Upper lobe of left lung (tissue), 4 donors: ENCODE data around the gene FAM236A.
"Not testable (repeated sequence)": the region's sequence is repeated elsewhere in the genome, so short reads cannot be mapped to it uniquely, and the experiment has no call there.

Experiments used
- POLR2AphosphoS5 ChIP-seq, 2 donors: sonication (generic); formaldehyde crosslinking; IDR thresholded peaks; one replicate each; pipeline ENCODE4 v1.5.1; 2017; ENCODE audit warnings: antibody characterized with exemption in 2 of 2
- TF ChIP-seq, protein P1 (sequence below), 6 experiments: fragments of 450-650 bp in 4 of 6; fragments of 200-600 bp in 2 of 6; sonication (generic) in 2 of 6; IDR thresholded peaks; one replicate each; pipeline ENCODE4 v1.5.1; 2016 to 2019; ENCODE audit warnings: antibody characterized with exemption in 6 of 6

DNA sequence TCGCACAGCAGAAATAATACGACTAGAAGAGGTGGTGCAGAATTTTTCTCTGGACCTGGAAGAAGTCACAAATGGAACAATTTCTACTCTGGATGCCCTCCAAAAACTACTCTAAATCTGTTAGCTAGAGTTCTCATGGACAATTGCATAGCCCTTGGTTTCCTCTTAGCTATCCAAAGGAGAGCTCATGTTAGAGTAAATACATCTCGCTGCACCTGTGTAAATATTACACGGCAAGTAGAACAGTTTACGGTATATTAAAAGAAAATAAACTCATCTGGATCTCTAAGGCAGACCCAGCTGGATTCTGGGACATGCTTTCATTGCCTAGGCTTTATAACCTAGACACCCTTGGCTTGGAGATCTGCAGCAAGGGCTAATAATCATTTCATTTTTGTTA, 33.9 kb downstream of the FAM236A start:
- TF ChIP-seq, protein P1, sequence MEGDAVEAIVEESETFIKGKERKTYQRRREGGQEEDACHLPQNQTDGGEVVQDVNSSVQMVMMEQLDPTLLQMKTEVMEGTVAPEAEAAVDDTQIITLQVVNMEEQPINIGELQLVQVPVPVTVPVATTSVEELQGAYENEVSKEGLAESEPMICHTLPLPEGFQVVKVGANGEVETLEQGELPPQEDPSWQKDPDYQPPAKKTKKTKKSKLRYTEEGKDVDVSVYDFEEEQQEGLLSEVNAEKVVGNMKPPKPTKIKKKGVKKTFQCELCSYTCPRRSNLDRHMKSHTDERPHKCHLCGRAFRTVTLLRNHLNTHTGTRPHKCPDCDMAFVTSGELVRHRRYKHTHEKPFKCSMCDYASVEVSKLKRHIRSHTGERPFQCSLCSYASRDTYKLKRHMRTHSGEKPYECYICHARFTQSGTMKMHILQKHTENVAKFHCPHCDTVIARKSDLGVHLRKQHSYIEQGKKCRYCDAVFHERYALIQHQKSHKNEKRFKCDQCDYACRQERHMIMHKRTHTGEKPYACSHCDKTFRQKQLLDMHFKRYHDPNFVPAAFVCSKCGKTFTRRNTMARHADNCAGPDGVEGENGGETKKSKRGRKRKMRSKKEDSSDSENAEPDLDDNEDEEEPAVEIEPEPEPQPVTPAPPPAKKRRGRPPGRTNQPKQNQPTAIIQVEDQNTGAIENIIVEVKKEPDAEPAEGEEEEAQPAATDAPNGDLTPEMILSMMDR (IDR thresholded peaks at IDR 0.05): not testable (repeated sequence)
- not testable (repeated sequence) for TF ChIP-seq POLR2AphosphoS5 (IDR thresholded peaks at IDR 0.05)
